ENCODE data around the gene NID1. TPM values are rescaled to one million over a fixed set of nuclear protein-coding genes. Genes with fewer than 3 reads are reported as not detected.

Gene NID1
- total RNA-seq, 1 experiment from 2014 or later = 0.32 TPM

GRCh38 chr1:235960809-235961208, 104.1 kb downstream of the NID1 start:
- no peak for DNase-seq (ENCODE audit: low read depth, low spot score)

GRCh38 chr1:235958021-235958420, 106.9 kb downstream of the NID1 start:
- ATAC-seq (no peak), DNase-seq (ENCODE audit: low read depth, low spot score) (no peak)
- Histone ChIP-seq H3K4me1 (ENCODE audit: control insufficient read depth in 1 of 2, insufficient read depth in 2 of 2, low read length in 2 of 2) (peaks cover 0 to 7% of the 10 kb centered on the region in 2 experiments; a peak in 2 of 4 replicates), H3K9me3 (ENCODE audit: control insufficient read depth in 1 of 2, insufficient read depth in 1 of 2, low read depth in 1 of 2, low read length in 2 of 2) (no peaks in the 10 kb centered on the region), H3K9ac (ENCODE audit: low read length) (no peak overlapping the region), H3K27ac (ENCODE audit: low read depth, low read length) (no peak overlapping the region), H3K36me3 (ENCODE audit: control insufficient read depth in 1 of 2, insufficient read depth in 2 of 2, low read length in 2 of 2) (no peaks in the 10 kb centered on the region), H3K79me2 (ENCODE audit: insufficient read depth, low read length) (no peaks in the 10 kb centered on the region), H3K27me3 (ENCODE audit: insufficient read depth, low read length) (no peaks in the 10 kb centered on the region), H3K4me3 (replicated peaks in 1 of 2; ENCODE audit: low read depth in 1 of 2, low read length in 2 of 2) (no peak overlapping the region), H3K9me2 (ENCODE audit: insufficient read depth) (no peaks in the 10 kb centered on the region), H4K20me1 (ENCODE audit: insufficient read depth) (no peaks in the 10 kb centered on the region), H2AFZ (ENCODE audit: low read depth, low read length, poor library complexity, severe bottlenecking) (no peak overlapping the region), H3K4me2 (ENCODE audit: low read length) (no peak overlapping the region)
- no TSS peak for BruUV-seq (replicated peaks)
- CTCF ChIA-PET = interaction anchor here (3.2 kb wide), 1 partner anchor 14 kb away, joined by 15 read pairs; no protein-coding TSS in a partner anchor
- POLR2A ChIA-PET = no interaction called here
- TF ChIP-seq, protein P1, sequence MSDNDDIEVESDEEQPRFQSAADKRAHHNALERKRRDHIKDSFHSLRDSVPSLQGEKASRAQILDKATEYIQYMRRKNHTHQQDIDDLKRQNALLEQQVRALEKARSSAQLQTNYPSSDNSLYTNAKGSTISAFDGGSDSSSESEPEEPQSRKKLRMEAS (IDR thresholded peaks at IDR 0.05) = no peak
- no peak for TF ChIP-seq EGR1 (IDR thresholded peaks at IDR 0.05; ENCODE audit: low read depth)
- TF ChIP-seq SRF (IDR thresholded peaks at IDR 0.05; ENCODE audit: low read depth) = no peak
- no peak for TF ChIP-seq JUND (IDR thresholded peaks at IDR 0.05)
- RAD21 ChIA-PET (ENCODE audit: low non-redundant PET in 1 of 2, low total read pairs in 2 of 2, uncharacterized antibody in 2 of 2, unreplicated experiment in 2 of 2) = no interaction called here
- intact Hi-C loops (cut with micrococcal nuclease) = no loop called here

More at GRCh38 chr1:235960809-235961208, 104.1 kb downstream of the NID1 start:
- Histone ChIP-seq H2AFZ (ENCODE audit: low read depth, low read length, poor library complexity, severe bottlenecking) (no peak overlapping the region), H3K27ac (ENCODE audit: low read depth, low read length) (no peak overlapping the region), H3K9me3 (ENCODE audit: control insufficient read depth in 1 of 2, insufficient read depth in 1 of 2, low read depth in 1 of 2, low read length in 2 of 2) (no peaks in the 10 kb centered on the region), H3K4me2 (ENCODE audit: low read length) (no peak overlapping the region), H4K20me1 (ENCODE audit: insufficient read depth) (no peaks in the 10 kb centered on the region), H3K79me2 (ENCODE audit: insufficient read depth, low read length) (no peaks in the 10 kb centered on the region), H3K27me3 (ENCODE audit: insufficient read depth, low read length) (no peaks in the 10 kb centered on the region), H3K4me3 (replicated peaks in 1 of 2; ENCODE audit: low read depth in 1 of 2, low read length in 2 of 2) (no peak overlapping the region), H3K4me1 (ENCODE audit: control insufficient read depth in 1 of 2, insufficient read depth in 2 of 2, low read length in 2 of 2) (no peaks in the 10 kb centered on the region), H3K9me2 (ENCODE audit: insufficient read depth) (no peaks in the 10 kb centered on the region), H3K9ac (ENCODE audit: low read length) (no peak overlapping the region), H3K36me3 (ENCODE audit: control insufficient read depth in 1 of 2, insufficient read depth in 2 of 2, low read length in 2 of 2) (no peaks in the 10 kb centered on the region)
- no peak for TF ChIP-seq CBX3 (IDR thresholded peaks at IDR 0.05; ENCODE audit: low read depth)
- ChIA-PET RAD21 (ENCODE audit: low non-redundant PET in 1 of 2, low total read pairs in 2 of 2, uncharacterized antibody in 2 of 2, unreplicated experiment in 2 of 2) (no interaction called here), CTCF (interaction anchor here (1.1 kb wide), 1 partner anchor 11 kb away, joined by 4 read pairs; no protein-coding TSS in a partner anchor), POLR2A (no interaction called here)
- ATAC-seq = no peak
- intact Hi-C loops (cut with micrococcal nuclease) = no loop called here
- BruUV-seq (replicated peaks) = no TSS peak

All from HCT116 (cell line).